Renal cortical epithelial cell (primary cell): ENCODE measurements around the gene FNBP1. TPM values are rescaled to one million over a fixed set of nuclear protein-coding genes. Genes with fewer than 3 reads are reported as not detected.

Source experiments
- DNase-seq: peaks from one replicate; pipeline ENCODE4 v3.0.0-alpha.2; 2011; ENCODE audit warnings: low read depth
- total RNA-seq: library from RNA; depleted of rRNA; stranded (reverse); fragments of >200 nt; gene quantifications from 2 replicates; pipeline ENCODE4 v1.2.3, GENCODE V29; 2014

FNBP1 gene
- total RNA-seq, 1 donor from 2014 or later, result 39.5 TPM

- DNase-seq, result no peak
Measured at GRCh38 chr9:129875181-129875611, 167.8 kb downstream of the FNBP1 start.

- DNase-seq, result no peak
Measured at GRCh38 chr9:129874261-129875101, 168.5 kb downstream of the FNBP1 start.

GRCh38 chr9:129873563-129874190 lies 169.3 kb downstream of the FNBP1 start:
- no peak for DNase-seq

- DNase-seq, result no peak
Measured at GRCh38 chr9:129871046-129871445, 171.9 kb downstream of the FNBP1 start.

GRCh38 chr9:129869585-129870501 lies 173.1 kb downstream of the FNBP1 start:
- no peak for DNase-seq

- no peak for DNase-seq
Measured at GRCh38 chr9:129868872-129869486, 174.0 kb downstream of the FNBP1 start.

GRCh38 chr9:129868023-129868871 lies 174.7 kb downstream of the FNBP1 start:
- no peak for DNase-seq

GRCh38 chr9:129867136-129868022 lies 175.6 kb downstream of the FNBP1 start:
- DNase-seq, result no peak

- DNase-seq, result no peak
Measured at GRCh38 chr9:129866394-129867135, 176.4 kb downstream of the FNBP1 start.

GRCh38 chr9:129865668-129866320 lies 177.2 kb downstream of the FNBP1 start:
- no peak for DNase-seq

GRCh38 chr9:129864991-129865647 lies 177.9 kb downstream of the FNBP1 start:
- DNase-seq, result no peak

GRCh38 chr9:129863059-129863690 lies 179.8 kb downstream of the FNBP1 start:
- DNase-seq, result no peak

- no peak for DNase-seq
Measured at GRCh38 chr9:129861447-129861827, 181.6 kb downstream of the FNBP1 start.

GRCh38 chr9:129860653-129861446 lies 182.1 kb downstream of the FNBP1 start:
- DNase-seq, result no peak

- no peak for DNase-seq
Measured at GRCh38 chr9:129858167-129858962, 184.6 kb downstream of the FNBP1 start.

- DNase-seq, result no peak
Measured at GRCh38 chr9:129857207-129857606, 185.8 kb downstream of the FNBP1 start.
